Measurements from ENCODE around the gene LRMDA. TPM values are rescaled to one million over a fixed set of nuclear protein-coding genes. Genes with fewer than 3 reads are reported as not detected.

LRMDA gene
- total RNA-seq, 1 donor: under 0.01 TPM

DNA sequence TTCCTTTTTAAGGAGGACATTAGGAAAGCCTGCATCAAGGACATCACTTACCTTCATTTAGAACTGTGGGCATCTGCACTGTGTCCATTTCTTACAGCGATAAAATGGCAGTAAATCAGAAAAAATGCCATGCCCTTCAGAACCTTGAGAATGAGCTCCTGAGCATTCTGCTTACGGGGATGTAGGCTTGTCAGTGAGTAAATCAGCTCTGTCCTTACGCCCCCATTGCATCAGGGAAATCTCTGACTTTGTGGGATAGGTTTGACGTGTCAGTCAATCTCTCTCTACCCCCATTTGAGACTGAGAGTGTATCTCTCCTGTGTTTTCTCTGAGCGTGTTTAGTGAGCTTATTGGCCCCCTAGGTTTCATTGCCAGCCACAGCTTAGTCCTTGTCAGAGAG, 837.1 kb downstream of the LRMDA start:
- no peak overlapping the region for H3K4me3 ChIP-seq (ENCODE audit: low read depth, low read length)
- DNase-seq (ENCODE audit: low read depth): no peak
- TF ChIP-seq, protein P1, sequence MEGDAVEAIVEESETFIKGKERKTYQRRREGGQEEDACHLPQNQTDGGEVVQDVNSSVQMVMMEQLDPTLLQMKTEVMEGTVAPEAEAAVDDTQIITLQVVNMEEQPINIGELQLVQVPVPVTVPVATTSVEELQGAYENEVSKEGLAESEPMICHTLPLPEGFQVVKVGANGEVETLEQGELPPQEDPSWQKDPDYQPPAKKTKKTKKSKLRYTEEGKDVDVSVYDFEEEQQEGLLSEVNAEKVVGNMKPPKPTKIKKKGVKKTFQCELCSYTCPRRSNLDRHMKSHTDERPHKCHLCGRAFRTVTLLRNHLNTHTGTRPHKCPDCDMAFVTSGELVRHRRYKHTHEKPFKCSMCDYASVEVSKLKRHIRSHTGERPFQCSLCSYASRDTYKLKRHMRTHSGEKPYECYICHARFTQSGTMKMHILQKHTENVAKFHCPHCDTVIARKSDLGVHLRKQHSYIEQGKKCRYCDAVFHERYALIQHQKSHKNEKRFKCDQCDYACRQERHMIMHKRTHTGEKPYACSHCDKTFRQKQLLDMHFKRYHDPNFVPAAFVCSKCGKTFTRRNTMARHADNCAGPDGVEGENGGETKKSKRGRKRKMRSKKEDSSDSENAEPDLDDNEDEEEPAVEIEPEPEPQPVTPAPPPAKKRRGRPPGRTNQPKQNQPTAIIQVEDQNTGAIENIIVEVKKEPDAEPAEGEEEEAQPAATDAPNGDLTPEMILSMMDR (IDR thresholded peaks at IDR 0.05; ENCODE audit: insufficient read depth, low read depth, low read length): no peak

GRCh38 chr10:76268954-76269353, 837.5 kb downstream of the LRMDA start:
- TF ChIP-seq, protein P1 (IDR thresholded peaks at IDR 0.05; ENCODE audit: insufficient read depth, low read depth, low read length): no peak
- no peak overlapping the region for H3K4me3 ChIP-seq (ENCODE audit: low read depth, low read length)
- no peak for DNase-seq (ENCODE audit: low read depth)

DNA sequence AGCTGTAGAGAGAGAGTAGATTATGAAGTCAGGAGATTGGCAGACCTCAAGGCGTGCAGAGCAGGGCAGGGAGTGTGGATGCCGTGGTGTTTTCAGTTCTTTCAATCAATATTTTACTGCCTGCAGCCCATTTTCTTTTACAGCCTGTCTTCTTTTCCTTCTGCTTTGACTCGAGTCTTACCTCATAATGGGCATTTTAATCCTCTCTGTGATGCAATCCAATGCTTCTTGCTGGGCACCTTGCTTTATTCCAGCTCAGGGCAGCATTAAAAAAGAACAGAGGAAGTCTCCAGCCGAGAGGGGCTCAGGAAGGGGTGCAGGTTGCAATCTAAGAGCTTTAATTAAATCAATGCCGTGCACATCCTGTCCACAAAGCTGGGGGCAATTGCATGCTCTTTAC, 839.0 kb downstream of the LRMDA start:
- DNase-seq (ENCODE audit: low read depth): no peak
- TF ChIP-seq, protein P1 (IDR thresholded peaks at IDR 0.05; ENCODE audit: insufficient read depth, low read depth, low read length): no peak
- H3K4me3 ChIP-seq (ENCODE audit: low read depth, low read length): no peak overlapping the region

- no peak overlapping the region for H3K4me3 ChIP-seq (ENCODE audit: low read depth, low read length)
- DNase-seq (ENCODE audit: low read depth): no peak
- TF ChIP-seq, protein P1 (IDR thresholded peaks at IDR 0.05; ENCODE audit: insufficient read depth, low read depth, low read length): no peak
Observed at GRCh38 chr10:76274933-76275332, 843.5 kb downstream of the LRMDA start.

DNA sequence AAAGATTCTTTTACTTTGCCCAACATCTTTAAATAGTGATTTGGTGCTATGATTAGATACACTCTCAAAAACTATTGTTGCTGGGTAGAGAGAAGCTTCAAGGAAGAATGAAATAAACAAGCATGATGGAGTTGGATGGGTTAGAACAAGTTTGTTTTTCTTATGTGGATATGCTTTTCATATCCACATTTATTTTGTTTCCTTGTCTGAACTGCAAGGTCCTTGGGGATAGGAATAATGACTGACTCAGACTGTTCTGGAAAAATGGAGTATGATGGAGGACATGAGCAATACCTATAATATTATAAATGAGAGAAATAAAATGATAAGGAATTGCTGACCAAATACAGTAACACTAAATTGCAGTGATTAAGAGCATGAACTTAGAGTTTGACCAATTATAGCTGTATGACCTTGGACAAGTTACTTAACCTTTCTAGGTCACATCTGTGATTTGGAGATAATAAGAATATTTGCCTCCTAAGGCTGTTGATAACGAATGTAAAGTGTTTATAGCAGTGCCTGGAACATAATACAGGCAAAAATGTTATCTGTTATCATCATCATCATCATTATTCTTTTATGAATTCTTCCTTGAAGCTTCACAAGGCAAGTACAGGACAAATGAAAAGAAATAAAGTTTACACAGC, 847.5 kb downstream of the LRMDA start:
- H3K4me3 ChIP-seq (ENCODE audit: low read depth, low read length): no peak overlapping the region
- TF ChIP-seq, protein P1 (IDR thresholded peaks at IDR 0.05; ENCODE audit: insufficient read depth, low read depth, low read length): no peak
- DNase-seq (ENCODE audit: low read depth): no peak

DNA sequence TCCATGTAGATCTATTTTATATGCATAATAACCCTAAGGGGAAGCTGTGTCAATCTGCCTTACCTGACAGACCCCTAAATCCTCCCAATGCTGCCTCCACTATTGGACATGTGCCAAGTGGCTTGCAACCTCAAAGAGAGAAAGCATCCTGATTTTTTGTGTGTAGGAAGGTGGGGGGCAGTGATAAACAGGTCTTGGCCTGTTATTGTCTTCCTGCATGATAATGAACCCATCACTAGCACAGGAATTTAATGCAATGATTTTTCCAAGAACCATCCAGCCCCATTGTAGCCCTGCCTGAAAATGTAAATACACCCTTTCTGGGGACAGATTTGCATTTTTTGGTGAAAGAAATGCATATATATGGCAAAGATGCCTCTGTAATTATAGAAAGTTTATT, 850.2 kb downstream of the LRMDA start:
- TF ChIP-seq, protein P1 (IDR thresholded peaks at IDR 0.05; ENCODE audit: insufficient read depth, low read depth, low read length): no peak
- no peak for DNase-seq (ENCODE audit: low read depth)
- H3K4me3 ChIP-seq (ENCODE audit: low read depth, low read length): no peak overlapping the region

All from fibroblast of villous mesenchyme (primary cell).